HG03460 (cell line): ENCODE measurements around the gene PIK3CB.

Source experiments
- ATAC-seq: cut with Tn5 transposase; IDR thresholded peaks from one replicate; pipeline ENCODE4 v1.9.1; 2021; ENCODE audit not compliant: unreplicated experiment

PIK3CB gene

GRCh38 chr3:138768125-138768524 is 66.6 kb downstream of the PIK3CB start:
- ATAC-seq: no peak

- no peak for ATAC-seq
These were observed 67.1 kb downstream of the PIK3CB start for GRCh38 chr3:138767498-138768104.

- ATAC-seq: no peak
These were observed 73.7 kb downstream of the PIK3CB start for GRCh38 chr3:138761002-138761401.

GRCh38 chr3:138748190-138748589 is 86.5 kb downstream of the PIK3CB start:
- no peak for ATAC-seq

- ATAC-seq: no peak
These were observed 87.5 kb downstream of the PIK3CB start for GRCh38 chr3:138747225-138747624.

GRCh38 chr3:138740072-138740471 is 94.7 kb downstream of the PIK3CB start:
- ATAC-seq: no peak

GRCh38 chr3:138732456-138732855 is 102.3 kb downstream of the PIK3CB start:
- ATAC-seq: no peak

- ATAC-seq: no peak
These were observed 107.6 kb downstream of the PIK3CB start for GRCh38 chr3:138726946-138727730.

GRCh38 chr3:138726042-138726441 is 108.7 kb downstream of the PIK3CB start:
- peak; percentile 51 for ATAC-seq

GRCh38 chr3:138725116-138725515 is 109.6 kb downstream of the PIK3CB start:
- no peak for ATAC-seq

- ATAC-seq: no peak
These were observed 110.3 kb downstream of the PIK3CB start for GRCh38 chr3:138724443-138724842.

- ATAC-seq: no peak
These were observed 115.9 kb downstream of the PIK3CB start for GRCh38 chr3:138718849-138719248.

- ATAC-seq: no peak
These were observed 117.4 kb downstream of the PIK3CB start for GRCh38 chr3:138717348-138717747.

- ATAC-seq: no peak
These were observed 122.6 kb downstream of the PIK3CB start for GRCh38 chr3:138712086-138712485.

GRCh38 chr3:138705675-138706074 is 129.1 kb downstream of the PIK3CB start:
- ATAC-seq: no peak

- ATAC-seq: no peak
These were observed 137.9 kb downstream of the PIK3CB start for GRCh38 chr3:138696666-138697370.

- no peak for ATAC-seq
These were observed 140.3 kb downstream of the PIK3CB start for GRCh38 chr3:138694287-138695007.

- ATAC-seq: no peak
These were observed 142.6 kb downstream of the PIK3CB start for GRCh38 chr3:138692152-138692551.

- no peak for ATAC-seq
These were observed 143.4 kb downstream of the PIK3CB start for GRCh38 chr3:138691351-138691750.

- ATAC-seq: no peak
These were observed 144.7 kb downstream of the PIK3CB start for GRCh38 chr3:138690036-138690435.

- ATAC-seq: no peak
These were observed 145.8 kb downstream of the PIK3CB start for GRCh38 chr3:138688871-138689299.
